ENCODE measurements around the gene RFESD. TPM values are rescaled to one million over a fixed set of nuclear protein-coding genes. Genes with fewer than 3 reads are reported as not detected.

Gene RFESD
- total and polyA plus RNA-seq, 3 donors from 2014 or later = 11.8 to 25.1 (median 12.8) TPM

GRCh38 chr5:95671826-95672225, 25.2 kb downstream of the RFESD start:
- Histone ChIP-seq H3K9me3 (no peaks in the 10 kb centered on the region), H3K27ac (no peak overlapping the region), H3K36me3 (ENCODE audit: low read depth, missing control alignments) (no peaks in the 10 kb centered on the region), H3K27me3 (no peaks in the 10 kb centered on the region), H3K4me3 (no peak overlapping the region), H3K4me1 (peaks cover 25% of the 10 kb centered on the region)
- 74 to 77% methylated on average over 1 of the region's 1 CpG for WGBS, 2 donors
- TF ChIP-seq POLR2A (IDR thresholded peaks at IDR 0.05) (no peak), CTCF (IDR thresholded peaks at IDR 0.05) (no peak)
- no peak for DNase-seq
- intact Hi-C loops (cut with DNase I; ENCODE audit: low total_unique reads) = no loop called here

- H3K4me3 ChIP-seq = no peak overlapping the region
- no peaks in the 10 kb centered on the region for H3K27me3 ChIP-seq
- DNase-seq = no peak
- TF ChIP-seq POLR2A (IDR thresholded peaks at IDR 0.05) (no peak), CTCF (IDR thresholded peaks at IDR 0.05) (no peak)
- H3K9me3 ChIP-seq = no peaks in the 10 kb centered on the region
- peak overlapping the region in 1 of 2 donors; percentile 1 for H3K27ac ChIP-seq
- no peaks in the 10 kb centered on the region for H3K36me3 ChIP-seq (ENCODE audit: low read depth, missing control alignments)
- H3K4me1 ChIP-seq = peaks cover 22% of the 10 kb centered on the region
- intact Hi-C loops (cut with DNase I; ENCODE audit: low total_unique reads) = no loop called here
Observed at GRCh38 chr5:95672641-95673040, 26.1 kb downstream of the RFESD start.

GRCh38 chr5:95673081-95673480, 26.5 kb downstream of the RFESD start:
- Histone ChIP-seq H3K9me3 (no peaks in the 10 kb centered on the region), H3K27me3 (no peaks in the 10 kb centered on the region), H3K27ac (peak overlapping the region in 1 of 2 donors; percentile 1), H3K36me3 (ENCODE audit: low read depth, missing control alignments) (no peaks in the 10 kb centered on the region), H3K4me3 (no peak overlapping the region), H3K4me1 (peaks cover 22% of the 10 kb centered on the region)
- peak; percentile 59 for DNase-seq
- no peak for TF ChIP-seq CTCF (IDR thresholded peaks at IDR 0.05)
- no peak for TF ChIP-seq POLR2A (IDR thresholded peaks at IDR 0.05)
- intact Hi-C loops (cut with DNase I; ENCODE audit: low total_unique reads) = no loop called here
- 40 to 62% methylated on average over 3 of the region's 3 CpGs for WGBS, 2 donors

GRCh38 chr5:95682891-95683290, 36.3 kb downstream of the RFESD start, which contains the start of gene SPATA9:
Gene SPATA9 (minus strand): TSS chr5:95682991. CDS start chr5:95682854, 137 bp downstream.
- WGBS, 2 donors = 81 to 82% methylated on average over 1 of the region's 1 CpG
- H3K36me3 ChIP-seq (ENCODE audit: low read depth, missing control alignments) = no peaks in the 10 kb centered on the region
- no peak within 1 kb of the TSS for H3K27ac ChIP-seq
- no peaks in the 10 kb centered on the region for H3K4me1 ChIP-seq
- no peak for TF ChIP-seq POLR2A (IDR thresholded peaks at IDR 0.05)
- no peak for TF ChIP-seq CTCF (IDR thresholded peaks at IDR 0.05)
- H3K9me3 ChIP-seq = no peaks in the 10 kb centered on the region
- intact Hi-C loops (cut with DNase I; ENCODE audit: low total_unique reads) = no loop called here
- H3K27me3 ChIP-seq = no peaks in the 10 kb centered on the region
- DNase-seq = no peak
- H3K4me3 ChIP-seq = no peak within 1 kb of the TSS

GRCh38 chr5:95684361-95684760, 37.8 kb downstream of the RFESD start:
- Histone ChIP-seq H3K9me3 (no peaks in the 10 kb centered on the region), H3K27me3 (no peaks in the 10 kb centered on the region), H3K27ac (no peak overlapping the region), H3K4me3 (no peak overlapping the region), H3K4me1 (no peaks in the 10 kb centered on the region), H3K36me3 (ENCODE audit: low read depth, missing control alignments) (no peaks in the 10 kb centered on the region)
- TF ChIP-seq CTCF (IDR thresholded peaks at IDR 0.05) (no peak), POLR2A (IDR thresholded peaks at IDR 0.05) (no peak)
- intact Hi-C loops (cut with DNase I; ENCODE audit: low total_unique reads) = no loop called here
- no peak for DNase-seq
- whole genome bisulfite sequencing, 2 donors = 81 to 90% methylated on average over 2 of the region's 2 CpGs

Data from testis (tissue), 3 donors.